Tibial nerve (tissue), 4 donors: ENCODE measurements around the gene PLA2G3. TPM values are rescaled to one million over a fixed set of nuclear protein-coding genes. Genes with fewer than 3 reads are reported as not detected.

Experiments
- DNase-seq, 2 donors: peaks; one replicate each; pipeline ENCODE4 v3.0.0-alpha.2; 2019; ENCODE audit warnings: low spot score in 2 of 2
- H3K27ac ChIP-seq, 4 donors: fragments of 200-600 bp; sonication (generic) in 3 of 4; one replicate each; pipeline ENCODE4 v1.5.1; 2017 to 2019; ENCODE audit warnings: mild to moderate bottlenecking in 1 of 4
- H3K27me3 ChIP-seq, 2 donors: fragments of 200-600 bp; sonication (generic) in 1 of 2; one replicate each; pipeline versions ENCODE4 v1.5.1 to v1.6.0; 2017 to 2019
- H3K36me3 ChIP-seq, 3 donors: fragments of 200-600 bp; sonication (generic); one replicate each; pipeline ENCODE4 v1.5.1; 2018 to 2019
- H3K4me1 ChIP-seq, 4 donors: fragments of 200-600 bp; sonication (generic) in 3 of 4; one replicate each; pipeline ENCODE4 v1.5.1; 2017 to 2019
- H3K4me3 ChIP-seq, 4 donors: fragments of 200-600 bp; sonication (generic) in 3 of 4; one replicate each; pipeline ENCODE4 v1.5.1; 2017 to 2019; ENCODE audit warnings: mild to moderate bottlenecking in 1 of 4, moderate library complexity in 1 of 4
- H3K9me3 ChIP-seq, 4 donors: fragments of 200-600 bp; sonication (generic) in 3 of 4; one replicate each; pipeline ENCODE4 v1.5.1; 2017 to 2019
- EP300 ChIP-seq, 2 donors: sonication (generic); formaldehyde crosslinking; IDR thresholded peaks; one replicate each; pipeline ENCODE4 v1.6.1; 2017; ENCODE audit warnings: antibody characterized with exemption in 2 of 2, mild to moderate bottlenecking in 1 of 2
- POLR2A ChIP-seq, 2 donors: fragments of 450-650 bp; IDR thresholded peaks; one replicate each; pipeline ENCODE4 v1.6.1; 2017; ENCODE audit warnings: antibody characterized with exemption in 2 of 2, mild to moderate bottlenecking in 2 of 2, moderate library complexity in 2 of 2
- WGBS, 2 donors: methylation state at CpG; one replicate each; pipeline ENCODE4 v1.1.5; 2018; 5-methylcytosine and 5-hydroxymethylcytosine counted together
- total RNA-seq, 4 donors: library from RNA; depleted of rRNA; stranded (reverse); fragments of >200 nt; gene quantifications; one replicate each; pipeline ENCODE4 v1.1.0, GENCODE V29; 2016
- TF ChIP-seq, protein P1 (sequence below), 5 experiments: fragments of 200-600 bp in 3 of 5; fragments of 450-650 bp in 2 of 5; sonication (generic) in 3 of 5; IDR thresholded peaks; one replicate each; pipeline ENCODE4 v1.5.1; 2016 to 2019; ENCODE audit warnings: antibody characterized with exemption in 5 of 5, mild to moderate bottlenecking in 3 of 5, moderate library complexity in 2 of 5

PLA2G3 gene
- total RNA-seq, 4 donors from 2014 or later: not detected

DNA sequence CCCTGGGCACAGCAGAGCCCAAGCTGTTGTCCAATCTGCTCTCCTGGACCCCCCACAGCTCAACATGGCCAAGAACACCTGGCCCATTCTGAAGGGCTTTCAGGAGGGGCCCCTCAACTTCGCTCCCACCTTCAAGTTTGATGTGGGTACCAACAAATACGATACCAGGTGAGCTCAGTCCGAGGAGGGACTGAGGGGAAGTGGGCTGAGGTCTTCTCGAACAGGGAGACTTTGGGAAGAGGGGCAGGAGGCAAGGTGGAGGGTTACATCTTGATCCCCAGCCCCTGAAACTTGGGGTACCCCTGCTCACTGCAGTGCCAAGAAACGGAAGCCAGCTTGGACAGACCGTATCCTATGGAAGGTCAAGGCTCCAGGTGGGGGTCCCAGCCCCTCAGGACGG lies 12.2 kb downstream of the PLA2G3 start:
- TF ChIP-seq EP300 (IDR thresholded peaks at IDR 0.05): no peak
- TF ChIP-seq POLR2A (IDR thresholded peaks at IDR 0.05): no peak
- TF ChIP-seq, protein P1, sequence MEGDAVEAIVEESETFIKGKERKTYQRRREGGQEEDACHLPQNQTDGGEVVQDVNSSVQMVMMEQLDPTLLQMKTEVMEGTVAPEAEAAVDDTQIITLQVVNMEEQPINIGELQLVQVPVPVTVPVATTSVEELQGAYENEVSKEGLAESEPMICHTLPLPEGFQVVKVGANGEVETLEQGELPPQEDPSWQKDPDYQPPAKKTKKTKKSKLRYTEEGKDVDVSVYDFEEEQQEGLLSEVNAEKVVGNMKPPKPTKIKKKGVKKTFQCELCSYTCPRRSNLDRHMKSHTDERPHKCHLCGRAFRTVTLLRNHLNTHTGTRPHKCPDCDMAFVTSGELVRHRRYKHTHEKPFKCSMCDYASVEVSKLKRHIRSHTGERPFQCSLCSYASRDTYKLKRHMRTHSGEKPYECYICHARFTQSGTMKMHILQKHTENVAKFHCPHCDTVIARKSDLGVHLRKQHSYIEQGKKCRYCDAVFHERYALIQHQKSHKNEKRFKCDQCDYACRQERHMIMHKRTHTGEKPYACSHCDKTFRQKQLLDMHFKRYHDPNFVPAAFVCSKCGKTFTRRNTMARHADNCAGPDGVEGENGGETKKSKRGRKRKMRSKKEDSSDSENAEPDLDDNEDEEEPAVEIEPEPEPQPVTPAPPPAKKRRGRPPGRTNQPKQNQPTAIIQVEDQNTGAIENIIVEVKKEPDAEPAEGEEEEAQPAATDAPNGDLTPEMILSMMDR (IDR thresholded peaks at IDR 0.05): no peak
- 90 to 95% methylated on average over 7 of the region's 7 CpGs for WGBS, 2 donors
- H3K27ac ChIP-seq: no peak overlapping the region
- no peak overlapping the region for H3K4me3 ChIP-seq
- peaks cover 0 to 5% (median 0%) of the 10 kb centered on the region in 3 donors for H3K36me3 ChIP-seq
- no peaks in the 10 kb centered on the region for H3K27me3 ChIP-seq
- H3K4me1 ChIP-seq: peaks cover 0 to 3% (median 0%) of the 10 kb centered on the region in 4 donors
- no peak for DNase-seq
- H3K9me3 ChIP-seq: no peaks in the 10 kb centered on the region

DNA sequence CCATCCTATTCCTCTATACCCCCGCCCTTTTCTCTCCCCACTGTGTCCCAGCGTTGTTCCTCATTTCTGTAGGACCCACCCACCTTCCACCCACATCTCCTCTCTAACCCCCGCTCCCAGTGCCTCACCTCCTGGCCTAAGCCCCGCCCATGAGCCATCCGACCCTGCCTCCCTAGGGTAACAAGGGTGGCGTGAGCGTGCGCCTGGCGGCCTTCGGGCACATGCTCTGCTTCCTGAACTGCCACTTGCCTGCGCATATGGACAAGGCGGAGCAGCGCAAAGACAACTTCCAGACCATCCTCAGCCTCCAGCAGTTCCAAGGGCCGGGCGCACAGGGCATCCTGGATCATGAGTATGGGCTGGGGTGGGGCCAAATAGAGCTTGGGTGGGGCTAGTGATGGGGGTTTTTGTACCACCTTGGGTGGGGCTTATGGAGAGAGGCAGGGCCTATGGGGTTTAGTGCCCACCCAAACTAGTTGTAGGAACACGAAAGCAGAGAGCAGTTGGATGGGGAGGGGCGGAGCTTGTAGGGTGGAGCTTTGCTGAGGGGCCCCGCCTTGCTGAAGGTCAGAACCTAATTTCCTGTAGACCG lies 13.0 kb downstream of the PLA2G3 start:
- Histone ChIP-seq H3K4me3 (no peak overlapping the region), H3K9me3 (no peaks in the 10 kb centered on the region), H3K36me3 (peaks cover 0 to 4% (median 0%) of the 10 kb centered on the region in 3 donors), H3K27me3 (no peaks in the 10 kb centered on the region), H3K27ac (no peak overlapping the region), H3K4me1 (peaks cover 0 to 12% (median 2%) of the 10 kb centered on the region in 4 donors)
- TF ChIP-seq, protein P1 (IDR thresholded peaks at IDR 0.05): no peak
- no peak for TF ChIP-seq EP300 (IDR thresholded peaks at IDR 0.05)
- TF ChIP-seq POLR2A (IDR thresholded peaks at IDR 0.05): no peak
- no peak for DNase-seq
- 61 to 67% methylated on average over 18 to 19 of the region's 19 CpGs for WGBS, 2 donors

DNA sequence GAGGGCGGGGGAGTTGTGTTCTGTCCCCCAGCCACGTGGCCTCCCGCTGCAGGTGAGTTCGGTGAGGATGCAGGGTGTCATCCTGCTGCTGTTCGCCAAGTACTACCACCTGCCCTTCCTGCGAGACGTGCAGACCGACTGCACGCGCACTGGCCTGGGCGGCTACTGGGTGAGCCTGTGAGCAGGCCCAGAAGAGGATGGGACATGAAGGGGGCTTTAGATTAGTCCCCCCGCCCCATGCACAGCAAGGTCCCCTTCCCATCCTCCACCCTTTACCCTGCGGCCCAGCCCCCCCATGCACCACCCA lies 13.5 kb downstream of the PLA2G3 start:
- H3K36me3 ChIP-seq: peaks cover 0 to 4% (median 0%) of the 10 kb centered on the region in 3 donors
- H3K27me3 ChIP-seq: no peaks in the 10 kb centered on the region
- 85 to 89% methylated on average over 13 of the region's 13 CpGs for WGBS, 2 donors
- H3K9me3 ChIP-seq: no peaks in the 10 kb centered on the region
- peaks cover 0 to 14% (median 3%) of the 10 kb centered on the region in 4 donors for H3K4me1 ChIP-seq
- no peak for DNase-seq
- no peak overlapping the region for H3K27ac ChIP-seq
- TF ChIP-seq POLR2A (IDR thresholded peaks at IDR 0.05): no peak
- TF ChIP-seq, protein P1 (IDR thresholded peaks at IDR 0.05): no peak
- no peak for TF ChIP-seq EP300 (IDR thresholded peaks at IDR 0.05)
- no peak overlapping the region for H3K4me3 ChIP-seq

DNA sequence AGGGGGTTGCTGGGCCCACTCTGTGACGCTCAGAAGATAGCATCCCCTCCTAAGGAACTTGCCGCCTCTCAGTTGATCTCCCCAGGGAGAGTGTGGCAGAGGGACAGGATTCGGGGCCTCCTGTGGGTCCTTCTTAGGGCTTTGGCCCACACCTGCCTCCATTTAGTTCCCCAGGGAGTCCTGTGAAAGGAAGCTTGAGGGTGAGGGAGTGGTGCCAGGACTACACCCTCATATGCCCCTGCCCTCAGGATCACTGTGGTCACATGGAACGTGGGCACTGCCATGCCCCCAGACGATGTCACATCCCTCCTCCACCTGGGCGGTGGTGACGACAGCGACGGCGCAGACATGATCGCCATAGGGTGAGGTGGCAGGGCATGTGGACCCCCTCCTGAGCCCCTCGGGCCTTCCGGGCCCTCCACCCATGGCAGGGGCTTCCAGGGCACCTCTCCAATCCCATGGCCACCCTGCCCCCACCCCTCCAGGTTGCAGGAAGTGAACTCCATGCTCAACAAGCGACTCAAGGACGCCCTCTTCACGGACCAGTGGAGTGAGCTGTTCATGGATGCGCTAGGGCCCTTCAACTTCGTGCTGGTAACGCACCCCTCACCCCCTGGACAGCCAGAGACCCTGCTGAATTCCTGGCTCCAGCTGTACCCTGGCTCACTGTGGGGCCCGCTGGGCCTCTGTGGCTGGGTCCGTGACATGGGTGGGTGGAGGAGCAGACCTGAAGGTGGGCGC lies 14.0 kb downstream of the PLA2G3 start:
- DNase-seq: no peak
- 84 to 92% methylated on average over 20 to 22 of the region's 22 CpGs for WGBS, 2 donors
- Histone ChIP-seq H3K36me3 (peaks cover 0 to 4% (median 0%) of the 10 kb centered on the region in 3 donors), H3K27ac (no peak overlapping the region), H3K4me1 (peaks cover 0 to 14% (median 3%) of the 10 kb centered on the region in 4 donors), H3K9me3 (no peaks in the 10 kb centered on the region), H3K4me3 (no peak overlapping the region), H3K27me3 (no peaks in the 10 kb centered on the region)
- TF ChIP-seq, protein P1 (IDR thresholded peaks at IDR 0.05): no peak
- TF ChIP-seq POLR2A (IDR thresholded peaks at IDR 0.05) (no peak), EP300 (IDR thresholded peaks at IDR 0.05) (no peak)

DNA sequence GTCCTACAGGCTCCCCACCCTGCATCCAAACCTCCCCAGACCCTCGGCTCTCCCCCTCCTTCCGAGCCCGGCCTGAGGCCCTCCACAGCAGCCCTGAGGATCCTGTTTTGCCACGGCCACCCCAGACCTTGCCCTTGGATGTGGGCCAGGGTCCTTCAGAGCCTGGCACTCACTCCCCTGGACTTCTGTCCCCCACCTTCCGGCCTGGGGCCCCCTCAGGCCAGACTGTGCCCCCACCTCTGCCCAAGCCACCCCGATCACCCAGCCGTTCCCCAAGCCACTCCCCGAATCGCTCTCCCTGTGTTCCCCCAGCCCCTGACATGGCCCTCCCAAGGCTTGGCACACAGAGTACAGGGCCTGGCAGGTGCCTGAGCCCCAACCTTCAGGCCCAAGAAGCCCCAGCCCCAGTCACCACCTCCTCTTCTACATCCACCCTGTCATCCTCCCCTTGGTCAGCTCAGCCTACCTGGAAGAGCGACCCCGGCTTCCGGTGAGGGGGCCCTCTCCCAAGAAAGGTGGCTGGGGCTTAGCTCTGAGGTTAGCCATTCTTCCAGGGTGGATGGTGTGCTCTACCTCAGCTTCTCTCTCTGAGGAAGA lies 14.7 kb downstream of the PLA2G3 start:
- Histone ChIP-seq H3K9me3 (no peaks in the 10 kb centered on the region), H3K4me3 (no peak overlapping the region), H3K27me3 (no peaks in the 10 kb centered on the region), H3K36me3 (peaks cover 0 to 4% (median 0%) of the 10 kb centered on the region in 3 donors), H3K4me1 (peaks cover 0 to 14% (median 3%) of the 10 kb centered on the region in 4 donors), H3K27ac (no peak overlapping the region)
- no peak for DNase-seq
- WGBS, 2 donors: 73 to 74% methylated on average over 12 of the region's 12 CpGs
- TF ChIP-seq, protein P1 (IDR thresholded peaks at IDR 0.05): no peak
- TF ChIP-seq POLR2A (IDR thresholded peaks at IDR 0.05) (no peak), EP300 (IDR thresholded peaks at IDR 0.05) (no peak)
